Breast epithelium (tissue), 4 donors: Measurements from ENCODE around the gene GLRA2. TPM values are rescaled to one million over a fixed set of nuclear protein-coding genes. Genes with fewer than 3 reads are reported as not detected.

Source experiments
- DNase-seq, 2 donors: peaks; one replicate each; pipeline ENCODE4 v3.0.0-alpha.2; 2019; ENCODE audit warnings: low spot score in 2 of 2
- H3K27ac ChIP-seq, 2 donors: fragments of 200-600 bp; sonication (generic) in 1 of 2; one replicate each; pipeline ENCODE4 v1.5.1; 2016 to 2019; ENCODE audit warnings: mild to moderate bottlenecking in 1 of 2
- H3K27me3 ChIP-seq, 2 donors: fragments of 200-600 bp; sonication (generic) in 1 of 2; one replicate each; pipeline versions ENCODE4 v1.5.1 to v1.6.0; 2017 to 2019; ENCODE audit warnings: control low read depth in 1 of 2, mild to moderate bottlenecking in 1 of 2
- H3K36me3 ChIP-seq: fragments of 200-600 bp; one replicate; pipeline ENCODE4 v1.5.1; 2019
- H3K4me1 ChIP-seq, 2 donors: fragments of 200-600 bp; sonication (generic); one replicate each; pipeline ENCODE4 v1.5.1; 2016 to 2019; ENCODE audit warnings: control low read depth in 1 of 2
- H3K4me3 ChIP-seq, 3 donors: fragments of 200-600 bp; sonication (generic); 1 replicate in 2 of 3; 2 replicates in 1 of 3; pipeline ENCODE4 v1.5.1; 2016 to 2019; ENCODE audit warnings: mild to moderate bottlenecking in 3 of 3, moderate library complexity in 2 of 3
- H3K9me3 ChIP-seq, 2 donors: fragments of 200-600 bp; sonication (generic) in 1 of 2; one replicate each; pipeline ENCODE4 v1.5.1; 2016 to 2019; ENCODE audit warnings: control low read depth in 1 of 2
- POLR2A ChIP-seq: fragments of 450-650 bp; IDR thresholded peaks from one replicate; pipeline ENCODE4 v1.6.1; 2016; ENCODE audit warnings: antibody characterized with exemption, mild to moderate bottlenecking, moderate library complexity
- POLR2AphosphoS5 ChIP-seq, 3 donors: sonication (generic); formaldehyde crosslinking; IDR thresholded peaks; one replicate each; pipeline ENCODE4 v1.6.1; 2017; ENCODE audit warnings: antibody characterized with exemption in 3 of 3
- intact Hi-C: fragments of 100-400 bp; cut with DNase I; formaldehyde crosslinking; loops from one replicate; pipeline ENCODE4 v1.15.1; 2023; ENCODE audit warnings: low total_unique reads
- total RNA-seq, 3 donors: library from RNA; depleted of rRNA; stranded (reverse); fragments of >200 nt; gene quantifications; one replicate each; pipeline ENCODE4 v1.1.0, GENCODE V29; 2016
- TF ChIP-seq, protein P1 (sequence below), 3 donors: fragments of 450-650 bp; IDR thresholded peaks; one replicate each; pipeline ENCODE4 v1.5.1; 2016 to 2017; ENCODE audit warnings: antibody characterized with exemption in 3 of 3, mild to moderate bottlenecking in 3 of 3, moderate library complexity in 3 of 3

GLRA2 gene
- total RNA-seq, 3 donors from 2014 or later = not detected

DNA sequence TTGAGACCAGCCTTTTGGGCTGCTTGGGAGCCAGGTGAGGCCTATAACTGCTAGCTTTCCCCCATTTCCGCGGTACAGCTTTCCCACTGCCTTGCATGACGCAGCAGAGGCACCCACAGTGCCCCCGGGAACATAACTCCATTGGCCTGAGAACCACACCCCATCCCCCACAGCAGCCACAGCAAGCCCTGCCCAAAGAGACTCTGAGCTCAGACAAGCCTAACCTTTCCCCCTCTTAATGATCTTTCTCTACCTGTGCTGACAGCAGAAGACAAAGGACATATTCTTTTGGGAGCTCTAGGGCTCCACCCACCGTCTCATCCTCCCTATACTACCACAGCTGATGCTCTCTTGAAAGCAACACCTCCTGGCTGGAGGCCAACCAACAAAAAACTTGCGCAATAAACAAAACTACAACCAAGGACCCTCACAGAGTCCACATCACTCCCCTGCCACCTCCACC, 228.7 kb downstream of the GLRA2 start:
- TF ChIP-seq, protein P1, sequence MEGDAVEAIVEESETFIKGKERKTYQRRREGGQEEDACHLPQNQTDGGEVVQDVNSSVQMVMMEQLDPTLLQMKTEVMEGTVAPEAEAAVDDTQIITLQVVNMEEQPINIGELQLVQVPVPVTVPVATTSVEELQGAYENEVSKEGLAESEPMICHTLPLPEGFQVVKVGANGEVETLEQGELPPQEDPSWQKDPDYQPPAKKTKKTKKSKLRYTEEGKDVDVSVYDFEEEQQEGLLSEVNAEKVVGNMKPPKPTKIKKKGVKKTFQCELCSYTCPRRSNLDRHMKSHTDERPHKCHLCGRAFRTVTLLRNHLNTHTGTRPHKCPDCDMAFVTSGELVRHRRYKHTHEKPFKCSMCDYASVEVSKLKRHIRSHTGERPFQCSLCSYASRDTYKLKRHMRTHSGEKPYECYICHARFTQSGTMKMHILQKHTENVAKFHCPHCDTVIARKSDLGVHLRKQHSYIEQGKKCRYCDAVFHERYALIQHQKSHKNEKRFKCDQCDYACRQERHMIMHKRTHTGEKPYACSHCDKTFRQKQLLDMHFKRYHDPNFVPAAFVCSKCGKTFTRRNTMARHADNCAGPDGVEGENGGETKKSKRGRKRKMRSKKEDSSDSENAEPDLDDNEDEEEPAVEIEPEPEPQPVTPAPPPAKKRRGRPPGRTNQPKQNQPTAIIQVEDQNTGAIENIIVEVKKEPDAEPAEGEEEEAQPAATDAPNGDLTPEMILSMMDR (IDR thresholded peaks at IDR 0.05) = no peak
- TF ChIP-seq POLR2AphosphoS5 (IDR thresholded peaks at IDR 0.05) = no peak
- no peak for TF ChIP-seq POLR2A
- no peaks in the 10 kb centered on the region for H3K27me3 ChIP-seq
- no peaks in the 10 kb centered on the region for H3K4me1 ChIP-seq
- intact Hi-C loops = no loop called here
- no peak for DNase-seq
- H3K36me3 ChIP-seq = no peaks in the 10 kb centered on the region
- no peak overlapping the region for H3K4me3 ChIP-seq
- peaks cover 5 to 6% of the 10 kb centered on the region in 2 donors for H3K9me3 ChIP-seq
- H3K27ac ChIP-seq = no peak overlapping the region

DNA sequence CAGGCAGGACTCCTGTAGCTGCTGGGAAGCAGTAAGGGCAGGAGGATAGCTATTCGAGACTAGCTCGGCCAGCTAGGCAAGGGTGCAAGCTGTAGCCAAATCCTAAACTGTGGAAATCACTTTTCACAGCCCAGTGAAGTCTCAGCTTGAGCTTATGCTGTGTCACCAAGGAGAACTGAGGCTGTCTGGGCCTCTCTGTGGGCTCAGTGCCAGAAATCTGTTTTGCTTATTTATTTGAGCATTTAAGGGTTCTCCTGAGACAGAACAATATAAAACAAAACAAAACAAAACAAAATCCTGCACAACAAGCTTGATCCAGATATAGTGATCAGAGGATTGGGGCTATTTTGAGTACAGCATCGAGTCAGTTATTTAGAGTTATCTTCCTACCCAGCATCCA, 246.1 kb downstream of the GLRA2 start:
- DNase-seq = no peak
- no peak overlapping the region for H3K4me3 ChIP-seq
- intact Hi-C loops = no loop called here
- TF ChIP-seq, protein P1 (IDR thresholded peaks at IDR 0.05) = no peak
- TF ChIP-seq POLR2AphosphoS5 (IDR thresholded peaks at IDR 0.05) (no peak), POLR2A (no peak)
- H3K9me3 ChIP-seq = peaks cover 0 to 12% of the 10 kb centered on the region in 2 donors
- H3K27me3 ChIP-seq = peaks cover 0 to 9% of the 10 kb centered on the region in 2 donors
- no peak overlapping the region for H3K27ac ChIP-seq
- no peaks in the 10 kb centered on the region for H3K36me3 ChIP-seq
- H3K4me1 ChIP-seq = no peaks in the 10 kb centered on the region

DNA sequence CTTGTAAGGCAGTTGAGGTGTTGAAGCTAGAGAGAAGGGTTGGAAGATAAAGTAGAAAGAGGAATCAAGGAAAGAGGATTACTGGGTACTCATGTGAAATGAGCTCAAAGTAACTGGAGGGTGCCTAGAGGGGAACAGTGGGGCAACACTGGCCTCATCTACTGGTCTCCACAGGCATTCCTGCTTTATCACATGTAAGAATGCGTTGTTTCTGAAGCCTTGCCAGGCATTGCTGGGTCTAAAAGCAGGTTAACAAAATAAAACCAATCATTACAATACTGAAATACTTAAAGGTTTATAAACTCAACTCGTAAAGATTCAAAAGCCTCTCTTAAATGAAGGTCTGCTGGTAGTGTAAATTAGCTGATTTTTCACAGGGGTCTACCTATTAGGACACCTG, 247.6 kb downstream of the GLRA2 start:
- Histone ChIP-seq H3K4me1 (no peaks in the 10 kb centered on the region), H3K36me3 (no peaks in the 10 kb centered on the region), H3K27me3 (peaks cover 0 to 9% of the 10 kb centered on the region in 2 donors), H3K9me3 (no peaks in the 10 kb centered on the region), H3K4me3 (no peak overlapping the region), H3K27ac (no peak overlapping the region)
- DNase-seq = no peak
- TF ChIP-seq, protein P1 (IDR thresholded peaks at IDR 0.05) = no peak
- TF ChIP-seq POLR2AphosphoS5 (IDR thresholded peaks at IDR 0.05) = no peak
- no peak for TF ChIP-seq POLR2A
- intact Hi-C loops = no loop called here

DNA sequence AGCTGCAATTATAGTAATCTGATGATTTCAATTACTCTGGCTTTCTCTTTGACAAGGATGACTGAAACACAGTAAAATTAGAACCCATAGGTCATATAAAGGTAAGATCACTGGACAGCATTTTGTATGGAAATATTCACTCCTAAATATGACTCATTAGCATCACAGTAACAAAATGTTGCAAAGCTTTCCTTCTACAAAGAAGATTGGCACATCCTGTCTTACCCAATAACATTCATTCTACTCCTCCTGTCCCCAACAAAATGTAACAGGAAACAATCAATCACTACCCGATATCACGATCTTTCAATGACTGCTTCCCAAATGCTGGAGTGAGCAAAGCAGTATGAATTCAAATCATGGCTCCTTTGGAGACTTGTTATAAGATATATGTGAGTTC, 248.2 kb downstream of the GLRA2 start:
- DNase-seq = no peak
- Histone ChIP-seq H3K4me3 (no peak overlapping the region), H3K27ac (no peak overlapping the region), H3K27me3 (peaks cover 0 to 9% of the 10 kb centered on the region in 2 donors), H3K36me3 (no peaks in the 10 kb centered on the region), H3K9me3 (no peaks in the 10 kb centered on the region), H3K4me1 (no peaks in the 10 kb centered on the region)
- TF ChIP-seq, protein P1 (IDR thresholded peaks at IDR 0.05) = no peak
- TF ChIP-seq POLR2AphosphoS5 (IDR thresholded peaks at IDR 0.05) (no peak), POLR2A (no peak)
- intact Hi-C loops = no loop called here

DNA sequence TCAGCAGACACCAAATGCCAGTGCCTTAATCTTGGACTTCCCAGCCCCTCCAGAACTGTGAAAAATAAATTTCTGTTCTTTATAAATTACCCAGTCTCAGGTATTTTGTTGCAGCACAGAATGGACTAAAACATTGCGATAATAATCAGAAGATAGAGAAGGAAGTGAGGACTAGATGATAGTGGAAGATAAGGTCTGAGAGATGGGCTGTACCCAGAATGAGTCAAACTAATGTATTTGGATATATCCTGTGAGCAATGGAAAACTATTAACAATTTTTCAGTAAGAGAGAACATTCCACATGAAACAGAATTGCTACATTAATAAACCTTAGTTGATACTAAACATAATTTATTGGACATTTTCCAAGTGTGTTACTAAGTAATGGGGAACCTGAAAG, 250.2 kb downstream of the GLRA2 start:
- TF ChIP-seq POLR2AphosphoS5 (IDR thresholded peaks at IDR 0.05) (no peak), POLR2A (no peak)
- TF ChIP-seq, protein P1 (IDR thresholded peaks at IDR 0.05) = no peak
- no peak overlapping the region for H3K27ac ChIP-seq
- H3K4me3 ChIP-seq = no peak overlapping the region
- no peak for DNase-seq
- H3K4me1 ChIP-seq = no peaks in the 10 kb centered on the region
- peaks cover 0 to 8% of the 10 kb centered on the region in 2 donors for H3K27me3 ChIP-seq
- no peaks in the 10 kb centered on the region for H3K9me3 ChIP-seq
- H3K36me3 ChIP-seq = no peaks in the 10 kb centered on the region
- intact Hi-C loops = no loop called here
